SH-SY5Y (cell line): ENCODE results near the gene CDK4.

ENCODE experiments used
- GATA2 ChIP-seq: IDR thresholded peaks from 2 replicates; pipeline ENCODE4 v1.6.1; 2011; ENCODE audit warnings: mild to moderate bottlenecking, low read depth, low read length
- GATA3 ChIP-seq: IDR thresholded peaks from 2 replicates; pipeline ENCODE4 v1.6.1; 2011; ENCODE audit warnings: low read depth, mild to moderate bottlenecking, low read length, moderate library complexity

- no peak for TF ChIP-seq GATA2
- no peak for TF ChIP-seq GATA3
These were observed 4.6 kb upstream of the CDK4 start for GRCh38 chr12:57756406-57757341.
